B cell (primary cell): ENCODE results near the gene STAG1. TPM values are rescaled to one million over a fixed set of nuclear protein-coding genes. Genes with fewer than 3 reads are reported as not detected.
A peak's percentile ranks its signal among the peaks of the same experiment; 100 is the strongest.

Experiments used
- ATAC-seq: fragments of 200-7000 bp; cut with Tn5 transposase; one replicate; pipeline ENCODE4 v1.10.0; 2021; ENCODE audit warnings: low read depth, mild to moderate bottlenecking, moderate number of reproducible peaks, moderate library complexity
- CTCF ChIA-PET: fragments of 350-600 bp; sonication (Branson Sonifier 250); formaldehyde crosslinking; loops from one replicate; lab custom pipeline; 2021; ENCODE audit warnings: antibody characterized with exemption, inconsistent platforms; lab: Charles Lee
- POLR2A ChIA-PET: fragments of 350-600 bp; sonication (Branson Sonifier 250); formaldehyde crosslinking; loops from one replicate; lab custom pipeline; 2021; ENCODE audit warnings: antibody characterized with exemption; lab: Charles Lee
- DNase-seq: peaks from one replicate; pipeline ENCODE4 v3.0.0; 2013
- H2AFZ ChIP-seq: 2 replicates; pipeline ENCODE4 v1.6.1; 2012; ENCODE audit warnings: mild to moderate bottlenecking, low read depth, low read length; ENCODE audit not compliant: insufficient read depth, poor library complexity, severe bottlenecking
- H3K27ac ChIP-seq, 2 donors: 1 replicate in 1 of 2; 2 replicates in 1 of 2; pipeline ENCODE4 v1.5.1; 2012 to 2013; ENCODE audit warnings: low read length in 2 of 2, mild to moderate bottlenecking in 2 of 2, moderate library complexity in 1 of 2
- H3K27me3 ChIP-seq, 4 experiments: fragments of 200-600 bp in 1 of 4; sonication (generic) in 1 of 4; replicated peaks in 1 of 4; 1 replicate in 2 of 4; 2 replicates in 2 of 4; pipeline versions ENCODE4 v1.6.1 to v1.7.0; 2013 to 2016; ENCODE audit warnings: low read length in 3 of 4, mild to moderate bottlenecking in 2 of 4, mixed read lengths in 1 of 4, moderate library complexity in 1 of 4; ENCODE audit not compliant: insufficient read depth in 4 of 4, control insufficient read depth in 3 of 4; ENCODE audit errors: control extremely low read depth in 1 of 4
- H3K36me3 ChIP-seq, 2 experiments: replicated peaks in 1 of 2; 1 replicate in 1 of 2; 2 replicates in 1 of 2; pipeline versions ENCODE4 v1.6.1 to v1.7.1; 2013; ENCODE audit warnings: low read length in 1 of 2; ENCODE audit not compliant: insufficient read depth in 2 of 2, control insufficient read depth in 1 of 2; ENCODE audit errors: control extremely low read depth in 1 of 2, extremely low read depth in 1 of 2
- H3K4me1 ChIP-seq, 2 donors: fragments of 200-600 bp in 1 of 2; sonication (generic) in 1 of 2; 1 replicate in 1 of 2; 2 replicates in 1 of 2; pipeline versions ENCODE4 v1.5.1 to v1.6.1; 2013 to 2017; ENCODE audit warnings: low read length in 2 of 2; ENCODE audit not compliant: control insufficient read depth in 2 of 2, insufficient read depth in 2 of 2
- H3K4me2 ChIP-seq: replicated peaks from 2 replicates; pipeline ENCODE3; 2012; ENCODE audit warnings: mild to moderate bottlenecking, low read depth, low read length; ENCODE audit not compliant: poor library complexity, severe bottlenecking
- H3K4me3 ChIP-seq, 5 experiments: fragments of 200-600 bp in 1 of 5; sonication (generic) in 1 of 5; 1 replicate in 3 of 5; 2 replicates in 2 of 5; pipeline versions ENCODE4 v1.5.1 to v1.7.0; 2011 to 2016; ENCODE audit warnings: low read length in 4 of 5, mild to moderate bottlenecking in 4 of 5, low read depth in 2 of 5, control low read depth in 1 of 5, moderate library complexity in 1 of 5; ENCODE audit not compliant: insufficient read depth in 1 of 5; ENCODE audit errors: control extremely low read depth in 1 of 5, extremely low read depth in 1 of 5
- H3K79me2 ChIP-seq: fragments of 200-600 bp; sonication (generic); one replicate; pipeline ENCODE4 v1.6.0; 2016; ENCODE audit warnings: low read length; ENCODE audit not compliant: control insufficient read depth, insufficient read depth
- H3K9ac ChIP-seq: fragments of 200-600 bp; sonication (generic); 2 replicates; pipeline ENCODE4 v1.6.1; 2017; ENCODE audit warnings: mild to moderate bottlenecking, low read length, moderate library complexity
- H3K9me3 ChIP-seq, 3 donors: one replicate each; pipeline versions ENCODE4 v1.6.1 to v1.7.1; 2013; ENCODE audit warnings: low read length in 2 of 3; ENCODE audit not compliant: control insufficient read depth in 2 of 3, insufficient read depth in 1 of 3; ENCODE audit errors: control extremely low read depth in 1 of 3
- H4K20me1 ChIP-seq: 2 replicates; pipeline ENCODE4 v1.6.0; 2012; ENCODE audit warnings: mild to moderate bottlenecking, low read length; ENCODE audit not compliant: insufficient read depth, control insufficient read depth, poor library complexity, severe bottlenecking
- H3K27ac Mint-ChIP-seq: one replicate; pipeline ENCODE4 v1.8.0; 2021; ENCODE audit warnings: mixed read lengths
- H3K27me3 Mint-ChIP-seq: one replicate; pipeline ENCODE4 v1.8.0; 2021; ENCODE audit warnings: mixed read lengths
- H3K4me1 Mint-ChIP-seq: one replicate; pipeline ENCODE4 v1.8.0; 2021; ENCODE audit warnings: mixed read lengths
- H3K4me3 Mint-ChIP-seq: one replicate; pipeline ENCODE4 v1.8.0; 2021; ENCODE audit warnings: mixed read lengths
- H3K9me3 Mint-ChIP-seq: one replicate; pipeline ENCODE4 v1.8.0; 2022; ENCODE audit warnings: mixed read lengths; ENCODE audit not compliant: insufficient read depth
- EZH2 ChIP-seq: IDR thresholded peaks from 2 replicates; pipeline ENCODE4 v1.6.1; 2012; ENCODE audit warnings: borderline replicate concordance, low read depth, mild to moderate bottlenecking, moderate library complexity, low read length; ENCODE audit not compliant: insufficient read depth, poor library complexity, severe bottlenecking
- WGBS: methylation state at CpG from one replicate; pipeline ENCODE4 v1.1.5; 2013; ENCODE audit warnings: missing lambda C conversion rate; ENCODE audit not compliant: insufficient coverage; 5-methylcytosine and 5-hydroxymethylcytosine counted together
- intact Hi-C: fragments of 100-400 bp; cut with micrococcal nuclease; formaldehyde crosslinking; loops from one replicate; pipeline ENCODE4 v1.10.0; 2022
- polyA plus RNA-seq: library from polyadenylated mRNA; depleted of rRNA; stranded (reverse); fragments of >200 nt; gene quantifications from 2 replicates; pipeline ENCODE4 v1.2.3, GENCODE V29; 2012
- total RNA-seq, 2 donors: library from RNA; stranded (reverse); fragments of 120-200 nt in 1 of 2; gene quantifications; 1 replicate in 1 of 2; 2 replicates in 1 of 2; pipeline versions ENCODE4 v1.2.3 to v1.2.4, GENCODE V29; 2013 to 2022
- TF ChIP-seq, protein P1 (sequence below): fragments of 200-600 bp; IDR thresholded peaks from one replicate; pipeline ENCODE4 v1.8.0; 2022; ENCODE audit warnings: antibody characterized with exemption, mild to moderate bottlenecking

Gene STAG1
- total and polyA plus RNA-seq, 2 donors (not counting 1 experiment from before 2014, with no cell fraction given) = 9.2 to 77.0 TPM

DNA sequence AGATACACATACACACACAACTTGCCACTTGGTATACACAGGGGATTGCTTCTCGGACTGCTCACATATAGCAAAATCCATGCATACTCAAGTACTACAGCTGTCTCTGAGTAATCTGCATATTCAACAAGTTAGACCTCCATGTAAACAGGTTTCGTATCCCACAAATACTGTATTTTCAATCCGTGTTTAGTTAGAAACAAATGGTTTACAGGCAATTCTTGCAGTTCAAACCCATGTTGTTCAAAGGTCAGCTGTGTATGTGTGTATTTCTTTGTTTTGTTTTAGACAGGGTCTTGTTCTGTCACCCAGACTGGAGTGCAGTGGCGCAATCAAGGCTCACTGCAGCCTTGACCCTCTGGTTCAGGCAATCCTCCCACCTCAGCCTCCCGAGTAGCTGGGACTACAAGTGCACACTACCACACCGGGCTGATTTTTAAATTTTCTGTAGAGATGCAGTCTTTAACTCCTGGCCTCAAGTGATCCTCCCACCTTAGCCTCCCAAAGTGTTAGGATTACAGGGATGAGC lies 253.2 kb downstream of the STAG1 start:
- H3K36me3 ChIP-seq = peaks cover 2 to 8% of the 10 kb centered on the region in 2 experiments
- intact Hi-C loops = no loop called here
- TF ChIP-seq, protein P1, sequence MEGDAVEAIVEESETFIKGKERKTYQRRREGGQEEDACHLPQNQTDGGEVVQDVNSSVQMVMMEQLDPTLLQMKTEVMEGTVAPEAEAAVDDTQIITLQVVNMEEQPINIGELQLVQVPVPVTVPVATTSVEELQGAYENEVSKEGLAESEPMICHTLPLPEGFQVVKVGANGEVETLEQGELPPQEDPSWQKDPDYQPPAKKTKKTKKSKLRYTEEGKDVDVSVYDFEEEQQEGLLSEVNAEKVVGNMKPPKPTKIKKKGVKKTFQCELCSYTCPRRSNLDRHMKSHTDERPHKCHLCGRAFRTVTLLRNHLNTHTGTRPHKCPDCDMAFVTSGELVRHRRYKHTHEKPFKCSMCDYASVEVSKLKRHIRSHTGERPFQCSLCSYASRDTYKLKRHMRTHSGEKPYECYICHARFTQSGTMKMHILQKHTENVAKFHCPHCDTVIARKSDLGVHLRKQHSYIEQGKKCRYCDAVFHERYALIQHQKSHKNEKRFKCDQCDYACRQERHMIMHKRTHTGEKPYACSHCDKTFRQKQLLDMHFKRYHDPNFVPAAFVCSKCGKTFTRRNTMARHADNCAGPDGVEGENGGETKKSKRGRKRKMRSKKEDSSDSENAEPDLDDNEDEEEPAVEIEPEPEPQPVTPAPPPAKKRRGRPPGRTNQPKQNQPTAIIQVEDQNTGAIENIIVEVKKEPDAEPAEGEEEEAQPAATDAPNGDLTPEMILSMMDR = no peak
- TF ChIP-seq EZH2 = no peak
- no peak overlapping the region for H3K27ac ChIP-seq
- Mint-ChIP-seq H3K27ac (peak overlapping the region; percentile 59), H3K4me1 (no peaks in the 10 kb centered on the region), H3K4me3 (no peak overlapping the region), H3K9me3 (no peaks in the 10 kb centered on the region), H3K27me3 (no peaks in the 10 kb centered on the region)
- H3K4me3 ChIP-seq = no peak overlapping the region
- H3K79me2 ChIP-seq = no peaks in the 10 kb centered on the region
- ATAC-seq (no peak), DNase-seq (no peak)
- no peaks in the 10 kb centered on the region for H4K20me1 ChIP-seq
- H3K4me2 ChIP-seq = no peak overlapping the region
- H3K27me3 ChIP-seq = no peaks in the 10 kb centered on the region
- H3K4me1 ChIP-seq = no peaks in the 10 kb centered on the region
- H3K9me3 ChIP-seq = peaks cover 0 to 2% (median 0%) of the 10 kb centered on the region in 3 donors
- no peak overlapping the region for H3K9ac ChIP-seq
- CTCF ChIA-PET = no interaction called here
- H2AFZ ChIP-seq = no peak overlapping the region
- POLR2A ChIA-PET = no interaction called here
- 96% methylated on average over 3 of the region's 6 CpGs for WGBS

DNA sequence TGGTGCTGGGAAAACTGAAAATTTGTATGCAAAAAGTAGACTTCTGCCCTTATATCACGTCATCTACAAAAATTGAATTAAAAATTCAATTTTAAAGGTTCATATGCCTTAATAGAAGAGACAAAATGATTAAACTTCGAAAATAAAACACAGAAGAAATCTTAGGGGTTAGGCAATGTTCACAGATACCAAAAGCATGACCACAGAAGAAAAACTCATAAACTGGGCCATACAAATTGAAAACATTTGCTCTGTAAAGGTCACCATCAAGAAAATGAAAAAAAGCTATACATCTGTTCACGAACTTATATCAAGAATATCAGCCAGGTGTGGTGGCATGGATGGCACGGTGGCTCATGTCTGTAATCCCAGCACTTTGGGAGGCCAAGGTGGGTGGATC lies 257.0 kb downstream of the STAG1 start:
- CTCF ChIA-PET = interaction anchor here (1.4 kb wide), 1 partner anchor 257 kb away, joined by 3 read pairs; no protein-coding TSS in a partner anchor
- Histone ChIP-seq H3K36me3 (peaks cover 7 to 11% of the 10 kb centered on the region in 2 experiments), H3K4me2 (no peak overlapping the region), H3K4me3 (no peak overlapping the region), H3K27ac (no peak overlapping the region), H3K4me1 (no peaks in the 10 kb centered on the region), H2AFZ (no peak overlapping the region), H3K79me2 (no peaks in the 10 kb centered on the region), H3K27me3 (no peaks in the 10 kb centered on the region), H4K20me1 (no peaks in the 10 kb centered on the region), H3K9me3 (peaks cover 0 to 2% (median 0%) of the 10 kb centered on the region in 3 donors), H3K9ac (no peak overlapping the region)
- H3K9me3 Mint-ChIP-seq = no peaks in the 10 kb centered on the region
- intact Hi-C loops = no loop called here
- H3K27ac Mint-ChIP-seq = no peak overlapping the region
- TF ChIP-seq, protein P1 = no peak
- TF ChIP-seq EZH2 = no peak
- POLR2A ChIA-PET = no interaction called here
- DNase-seq = no peak
- ATAC-seq = no peak
- no CpG with 5 or more reads among the region's 4 CpGs for WGBS
- no peaks in the 10 kb centered on the region for H3K27me3 Mint-ChIP-seq
- no peak overlapping the region for H3K4me3 Mint-ChIP-seq
- H3K4me1 Mint-ChIP-seq = no peaks in the 10 kb centered on the region
